Uterus (tissue), 2 donors: ENCODE data around the gene NHLRC4.

ENCODE experiments used
- CTCF ChIP-seq, 4 experiments: fragments of 200-600 bp in 2 of 4; fragments of 450-650 bp in 2 of 4; sonication (generic) in 2 of 4; IDR thresholded peaks; one replicate each; pipeline ENCODE4 v1.5.1; 2016 to 2019; ENCODE audit warnings: antibody characterized with exemption in 4 of 4, mild to moderate bottlenecking in 2 of 4, moderate library complexity in 1 of 4
- POLR2A ChIP-seq, 2 donors: fragments of 450-650 bp; IDR thresholded peaks; one replicate each; pipeline ENCODE4 v1.6.1; 2016; ENCODE audit warnings: antibody characterized with exemption in 2 of 2, mild to moderate bottlenecking in 1 of 2, moderate library complexity in 1 of 2

- no peak for TF ChIP-seq POLR2A (IDR thresholded peaks at IDR 0.05)
- no peak for TF ChIP-seq CTCF (IDR thresholded peaks at IDR 0.05)
These were observed 29.1 kb upstream of the NHLRC4 start for GRCh38 chr16:537415-538335.
